ENCODE measurements around the gene SCN8A.

DNA sequence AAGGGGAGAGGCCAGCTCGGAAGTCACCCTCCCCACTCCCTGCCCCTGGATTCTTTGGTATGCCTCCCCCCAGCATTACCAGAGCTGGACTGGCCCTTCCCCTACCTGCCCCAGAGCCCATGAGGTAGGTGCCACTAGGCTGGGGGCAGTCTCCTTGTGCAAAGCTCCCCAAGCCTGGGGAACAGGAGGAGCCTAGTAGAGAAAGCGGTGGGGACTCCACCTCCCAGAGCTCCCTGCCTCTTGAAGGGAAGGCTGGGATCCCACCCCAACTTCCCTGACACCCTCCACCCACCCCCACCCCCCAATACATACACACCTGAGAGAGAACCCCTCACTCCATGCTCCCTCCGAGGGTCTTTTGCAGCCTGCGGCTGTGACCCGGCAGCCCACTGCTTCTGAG lies 227.1 kb downstream of the SCN8A start:
- TF ChIP-seq POLR2A (IDR thresholded peaks at IDR 0.05) (no peak), EP300 (IDR thresholded peaks at IDR 0.05) (no peak)
- TF ChIP-seq, protein P1, sequence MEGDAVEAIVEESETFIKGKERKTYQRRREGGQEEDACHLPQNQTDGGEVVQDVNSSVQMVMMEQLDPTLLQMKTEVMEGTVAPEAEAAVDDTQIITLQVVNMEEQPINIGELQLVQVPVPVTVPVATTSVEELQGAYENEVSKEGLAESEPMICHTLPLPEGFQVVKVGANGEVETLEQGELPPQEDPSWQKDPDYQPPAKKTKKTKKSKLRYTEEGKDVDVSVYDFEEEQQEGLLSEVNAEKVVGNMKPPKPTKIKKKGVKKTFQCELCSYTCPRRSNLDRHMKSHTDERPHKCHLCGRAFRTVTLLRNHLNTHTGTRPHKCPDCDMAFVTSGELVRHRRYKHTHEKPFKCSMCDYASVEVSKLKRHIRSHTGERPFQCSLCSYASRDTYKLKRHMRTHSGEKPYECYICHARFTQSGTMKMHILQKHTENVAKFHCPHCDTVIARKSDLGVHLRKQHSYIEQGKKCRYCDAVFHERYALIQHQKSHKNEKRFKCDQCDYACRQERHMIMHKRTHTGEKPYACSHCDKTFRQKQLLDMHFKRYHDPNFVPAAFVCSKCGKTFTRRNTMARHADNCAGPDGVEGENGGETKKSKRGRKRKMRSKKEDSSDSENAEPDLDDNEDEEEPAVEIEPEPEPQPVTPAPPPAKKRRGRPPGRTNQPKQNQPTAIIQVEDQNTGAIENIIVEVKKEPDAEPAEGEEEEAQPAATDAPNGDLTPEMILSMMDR (IDR thresholded peaks at IDR 0.05), result no peak

Data from ovary (tissue), 3 donors.